H1 (cell line): ENCODE data around the gene ANKRD11. TPM values are rescaled to one million over a fixed set of nuclear protein-coding genes. Genes with fewer than 3 reads are reported as not detected.

ENCODE experiments used
- CTCF ChIA-PET: fragments of 300-600 bp; sonication (Branson Sonifier 250); formaldehyde crosslinking; loops from one replicate; lab custom pipeline; 2021; ENCODE audit not compliant: partially characterized antibody; lab: Charles Lee
- POLR2A ChIA-PET: fragments of 300-600 bp; sonication (Branson Sonifier 250); formaldehyde crosslinking; loops from one replicate; lab custom pipeline; 2021; ENCODE audit warnings: inconsistent platforms; ENCODE audit not compliant: partially characterized antibody; lab: Charles Lee
- DNase-seq, 2 experiments: peaks; one replicate each; pipeline versions ENCODE4 v3.0.0 to v3.0.0-alpha.2; 2010 to 2022; ENCODE audit warnings: low spot score in 2 of 2, low read depth in 1 of 2, mixed read lengths in 1 of 2
- FAIRE-seq: peaks from 2 replicates; lab custom pipeline; 2011; peaks lifted over from hg19 to GRCh38; lab: Jason Lieb, UNC
- H2AFZ ChIP-seq: 2 replicates; pipeline ENCODE4 v1.8.1; 2012; ENCODE audit warnings: low read length, inconsistent platforms
- H2AK5ac ChIP-seq: 2 replicates; pipeline ENCODE4 v1.6.1; 2013; ENCODE audit warnings: low read depth, low read length
- H2BK120ac ChIP-seq: replicated peaks from 2 replicates; pipeline ENCODE3; 2013; ENCODE audit warnings: low read depth, low read length, inconsistent platforms
- H2BK12ac ChIP-seq: 2 replicates; pipeline ENCODE4 v1.6.1; 2013; ENCODE audit warnings: low read depth, low read length
- H2BK15ac ChIP-seq: 2 replicates; pipeline ENCODE4 v1.6.1; 2013; ENCODE audit warnings: low read length
- H2BK20ac ChIP-seq: 2 replicates; pipeline ENCODE4 v1.6.1; 2013; ENCODE audit warnings: low read length
- H2BK5ac ChIP-seq: 2 replicates; pipeline ENCODE4 v1.6.1; 2013; ENCODE audit warnings: low read depth, low read length
- H3K14ac ChIP-seq: 2 replicates; pipeline ENCODE4 v1.6.1; 2013; ENCODE audit warnings: inconsistent platforms; ENCODE audit not compliant: insufficient read length
- H3K18ac ChIP-seq: 2 replicates; pipeline ENCODE4 v1.6.1; 2013; ENCODE audit warnings: low read length; ENCODE audit errors: extremely low read depth
- H3K23ac ChIP-seq: 2 replicates; pipeline ENCODE4 v1.6.1; 2013; ENCODE audit warnings: inconsistent platforms; ENCODE audit not compliant: insufficient read length
- H3K23me2 ChIP-seq: 2 replicates; pipeline ENCODE4 v1.6.1; 2013; ENCODE audit warnings: low read depth, low read length
- H3K27ac ChIP-seq: 2 replicates; pipeline ENCODE4 v1.6.1; 2011; ENCODE audit warnings: low read depth, low read length, inconsistent platforms
- H3K27me3 ChIP-seq, 4 experiments: replicated peaks in 1 of 4; 1 replicate in 1 of 4; 2 replicates in 3 of 4; pipeline versions ENCODE4 v1.6.1 to v1.8.1; 2011 to 2013; ENCODE audit warnings: low read length in 3 of 4, mild to moderate bottlenecking in 3 of 4, inconsistent platforms in 2 of 4, mixed read lengths in 2 of 4, moderate library complexity in 1 of 4; ENCODE audit not compliant: control insufficient read depth in 3 of 4, insufficient read depth in 3 of 4; ENCODE audit errors: extremely low read depth in 1 of 4
- H3K36me3 ChIP-seq, 4 experiments: 2 replicates each; pipeline versions ENCODE4 v1.6.1 to v1.8.1; 2011 to 2013; ENCODE audit warnings: mild to moderate bottlenecking in 4 of 4, low read length in 3 of 4, moderate library complexity in 2 of 4, control low read depth in 1 of 4, inconsistent platforms in 1 of 4; ENCODE audit not compliant: insufficient read depth in 4 of 4, control insufficient read depth in 2 of 4
- H3K4ac ChIP-seq: replicated peaks from 2 replicates; pipeline ENCODE3; 2013; ENCODE audit warnings: low read length, low read depth, mixed read lengths, inconsistent platforms; ENCODE audit not compliant: insufficient read length
- H3K4me1 ChIP-seq, 4 experiments: replicated peaks in 1 of 4; 1 replicate in 1 of 4; 2 replicates in 3 of 4; pipeline versions ENCODE4 v1.6.1 to v1.8.1; 2011 to 2013; ENCODE audit warnings: low read length in 3 of 4, inconsistent platforms in 2 of 4, mixed read lengths in 1 of 4; ENCODE audit not compliant: insufficient read depth in 4 of 4, control insufficient read depth in 3 of 4
- H3K4me2 ChIP-seq, 2 experiments: 2 replicates each; pipeline versions ENCODE4 v1.6.1 to v1.8.1; 2011 to 2013; ENCODE audit warnings: low read depth in 2 of 2, low read length in 2 of 2, control low read depth in 1 of 2, inconsistent platforms in 1 of 2, mild to moderate bottlenecking in 1 of 2; ENCODE audit not compliant: insufficient read depth in 1 of 2
- H3K4me3 ChIP-seq, 4 experiments: fragments of 200-600, 300-600 bp in 1 of 4; sonication (generic), shearing (Covaris generic), sonication (Bioruptor Twin) in 1 of 4; 2 replicates each; pipeline versions ENCODE4 v1.5.1 to v1.8.1; 2011 to 2016; ENCODE audit warnings: low read length in 4 of 4, low read depth in 3 of 4, control low read depth in 2 of 4, inconsistent platforms in 2 of 4, mild to moderate bottlenecking in 2 of 4, mixed read lengths in 1 of 4, moderate library complexity in 1 of 4; ENCODE audit not compliant: insufficient read depth in 2 of 4; ENCODE audit errors: extremely low read depth in 1 of 4
- H3K56ac ChIP-seq: replicated peaks from 2 replicates; pipeline ENCODE3; 2013; ENCODE audit warnings: low read depth, mild to moderate bottlenecking, mixed read lengths, low read length, inconsistent platforms; ENCODE audit not compliant: insufficient read length
- H3K79me1 ChIP-seq: 2 replicates; pipeline ENCODE4 v1.6.1; 2013; ENCODE audit warnings: low read depth, low read length, control low read depth
- H3K79me2 ChIP-seq, 2 experiments: 2 replicates each; pipeline versions ENCODE4 v1.6.1 to v1.8.1; 2012 to 2013; ENCODE audit warnings: low read length in 2 of 2, mild to moderate bottlenecking in 2 of 2, inconsistent platforms in 1 of 2; ENCODE audit not compliant: insufficient read depth in 2 of 2, control insufficient read depth in 1 of 2
- H3K9ac ChIP-seq, 4 experiments: replicated peaks in 1 of 4; 1 replicate in 1 of 4; 2 replicates in 3 of 4; pipeline versions ENCODE4 v1.6.1 to v1.8.1; 2011 to 2013; ENCODE audit warnings: low read depth in 3 of 4, low read length in 3 of 4, control low read depth in 2 of 4, mild to moderate bottlenecking in 2 of 4, moderate library complexity in 2 of 4, inconsistent platforms in 1 of 4; ENCODE audit errors: extremely low read depth in 1 of 4
- H3K9me3 ChIP-seq, 2 experiments: 2 replicates each; pipeline versions ENCODE4 v1.6.1 to v1.8.1; 2012 to 2013; ENCODE audit warnings: mild to moderate bottlenecking in 2 of 2, moderate library complexity in 2 of 2, control low read depth in 1 of 2, inconsistent platforms in 1 of 2, low read depth in 1 of 2, low read length in 1 of 2, mixed read lengths in 1 of 2; ENCODE audit not compliant: insufficient read depth in 2 of 2
- H4K20me1 ChIP-seq, 2 experiments: replicated peaks in 1 of 2; 2 replicates each; pipeline versions ENCODE3 to v1.8.1; 2011 to 2013; ENCODE audit warnings: inconsistent platforms in 2 of 2, low read length in 2 of 2, mild to moderate bottlenecking in 1 of 2; ENCODE audit not compliant: insufficient read depth in 2 of 2, control insufficient read depth in 1 of 2
- H4K5ac ChIP-seq: 2 replicates; pipeline ENCODE4 v1.6.1; 2013; ENCODE audit warnings: low read length, low read depth, mixed read lengths, inconsistent platforms; ENCODE audit not compliant: insufficient read length
- H4K8ac ChIP-seq: 2 replicates; pipeline ENCODE4 v1.8.0; 2013; ENCODE audit warnings: mild to moderate bottlenecking, moderate library complexity, low read length, inconsistent platforms; ENCODE audit not compliant: insufficient read depth; ENCODE audit errors: extremely low read depth
- H4K91ac ChIP-seq: replicated peaks from 2 replicates; pipeline ENCODE3; 2013; ENCODE audit warnings: low read length, mixed read lengths, inconsistent platforms; ENCODE audit not compliant: insufficient read length
- MAFK ChIP-seq: IDR thresholded peaks from 2 replicates; pipeline ENCODE4 v1.6.1; 2012; ENCODE audit warnings: low read depth, mild to moderate bottlenecking, improper control_type of control experiment, low read length
- WGBS, 2 experiments: shearing (Covaris generic) in 1 of 2; methylation state at CpG; one replicate each; pipeline versions ENCODE4 v1.1.6 to v1.1.7; 2013 to 2015; ENCODE audit warnings: low lambda C conversion rate in 2 of 2, mixed read lengths in 2 of 2, inconsistent platforms in 1 of 2, low coverage in 1 of 2, missing lambda C conversion rate in 1 of 2; ENCODE audit not compliant: insufficient replicate concordance in 2 of 2, insufficient coverage in 1 of 2, insufficient read length in 1 of 2; ENCODE audit errors: extremely low coverage in 1 of 2, missing lambda C conversion rate in 1 of 2; 5-methylcytosine and 5-hydroxymethylcytosine counted together
- polyA plus RNA-seq, 7 experiments: library from polyadenylated mRNA; depleted of rRNA in 3 of 7; stranded (reverse) in 5 of 7; unstranded in 2 of 7; fragments of >200 nt in 5 of 7; fragments of 200-250 nt in 2 of 7; gene quantifications; 1 replicate in 5 of 7; 2 replicates in 1 of 7; 4 replicates in 1 of 7; pipeline versions ENCODE4 v1.2.1 to v1.2.3, GENCODE V29; 2011 to 2013; ENCODE audit warnings: missing spikeins in 2 of 7, mixed read lengths in 2 of 7
- total RNA-seq: library from RNA; stranded (reverse); fragmentation: NEBNext Ultra II Directional; extraction: Animal tissue kit (Norgen Biotek cat#: 25700); gene quantifications from 2 replicates; pipeline ENCODE4 v1.2.1, GENCODE V29; 2021

ANKRD11 gene
- total and polyA plus RNA-seq, 2 of the 8 experiments (the other 6 are each of a cell fraction or from before 2014, with no cell fraction given): 46.5 to 142 TPM

DNA sequence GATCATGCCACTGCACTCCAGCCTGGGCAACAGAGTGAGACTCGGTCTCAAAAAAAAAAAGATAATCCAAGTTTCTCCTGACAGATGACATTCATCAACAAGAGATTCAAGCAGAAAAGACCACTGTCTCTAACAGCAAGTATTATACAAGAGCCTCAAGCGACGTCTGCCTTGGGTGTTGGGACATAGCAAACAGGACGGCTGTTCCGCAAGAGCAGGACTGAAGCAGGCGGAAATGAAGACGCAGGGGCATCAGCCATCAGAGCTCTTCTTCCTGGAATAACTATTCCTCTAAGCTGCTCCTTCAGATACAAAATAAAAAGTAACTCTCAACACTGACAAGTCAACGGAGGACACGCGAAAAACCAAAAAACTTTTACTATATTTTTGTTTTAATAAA, 54.0 kb downstream of the ANKRD11 start:
- Histone ChIP-seq H2BK120ac (no peak overlapping the region), H3K79me2 (peaks cover 73 to 100% of the 10 kb centered on the region in 2 experiments), H3K9ac (no peak overlapping the region), H3K4me2 (no peak overlapping the region), H3K23me2 (no peaks in the 10 kb centered on the region), H3K27ac (no peak overlapping the region), H3K79me1 (peaks cover 44% of the 10 kb centered on the region), H2AK5ac (no peak overlapping the region), H3K56ac (no peak overlapping the region), H4K8ac (no peak overlapping the region), H4K5ac (no peak overlapping the region), H2AFZ (no peak overlapping the region), H3K18ac (no peak overlapping the region), H3K14ac (no peak overlapping the region), H4K91ac (no peak overlapping the region), H3K36me3 (peaks cover 0 to 2% (median 0%) of the 10 kb centered on the region in 4 experiments; a peak in 1 of 8 replicates), H3K4me3 (no peak overlapping the region), H4K20me1 (peaks cover 59 to 63% of the 10 kb centered on the region in 2 experiments), H2BK5ac (no peak overlapping the region), H2BK15ac (no peak overlapping the region), H2BK20ac (no peak overlapping the region), H3K23ac (no peak overlapping the region), H3K27me3 (no peaks in the 10 kb centered on the region), H2BK12ac (no peak overlapping the region), H3K4ac (no peak overlapping the region), H3K9me3 (no peaks in the 10 kb centered on the region), H3K4me1 (peaks cover 2 to 24% (median 5%) of the 10 kb centered on the region in 4 experiments; a peak in 6 of 7 replicates)
- 96% methylated on average over 10 of the region's 10 CpGs; no CpG with 5 or more reads in 1 of the 2 experiments for WGBS, 2 experiments
- DNase-seq (no peak), FAIRE-seq (no peak)
- POLR2A ChIA-PET: interaction anchor here (0.6 to 5.5 kb wide), 5 partner anchors 10 to 52 kb away, joined by 3 to 21 read pairs (median 5); no protein-coding TSS in a partner anchor
- CTCF ChIA-PET: interaction anchor here (2.1 kb wide), 1 partner anchor 15 kb away, joined by 6 read pairs; no protein-coding TSS in a partner anchor
- TF ChIP-seq MAFK: no peak
